Panc1 (cell line): Measurements from ENCODE around the gene ZMAT5.

ENCODE experiments used
- POLR2AphosphoS5 ChIP-seq: IDR thresholded peaks from 2 replicates; pipeline ENCODE4 v1.6.1; 2012; ENCODE audit warnings: mild to moderate bottlenecking, low read depth, low read length, moderate library complexity
- SIN3A ChIP-seq: IDR thresholded peaks from 2 replicates; pipeline ENCODE4 v1.6.1; 2012; ENCODE audit warnings: low read depth, mild to moderate bottlenecking, low read length, moderate library complexity, borderline replicate concordance; ENCODE audit not compliant: insufficient read depth
- TCF7L2 ChIP-seq: IDR thresholded peaks from 2 replicates; pipeline ENCODE4 v1.6.1; 2011; ENCODE audit warnings: mild to moderate bottlenecking, low read depth, low read length, inconsistent platforms
- TF ChIP-seq, protein P1 (sequence below): fragments of 450-650 bp; IDR thresholded peaks from 2 replicates; pipeline ENCODE4 v1.5.1; 2017; ENCODE audit warnings: mild to moderate bottlenecking
- TF ChIP-seq, protein P2 (sequence below), 2 experiments: IDR thresholded peaks; 2 replicates each; pipeline ENCODE4 v1.6.1; 2011 to 2012; ENCODE audit warnings: low read depth in 2 of 2, control low read depth in 1 of 2, low read length in 1 of 2, mild to moderate bottlenecking in 1 of 2, moderate library complexity in 1 of 2; ENCODE audit not compliant: insufficient read depth in 1 of 2

DNA sequence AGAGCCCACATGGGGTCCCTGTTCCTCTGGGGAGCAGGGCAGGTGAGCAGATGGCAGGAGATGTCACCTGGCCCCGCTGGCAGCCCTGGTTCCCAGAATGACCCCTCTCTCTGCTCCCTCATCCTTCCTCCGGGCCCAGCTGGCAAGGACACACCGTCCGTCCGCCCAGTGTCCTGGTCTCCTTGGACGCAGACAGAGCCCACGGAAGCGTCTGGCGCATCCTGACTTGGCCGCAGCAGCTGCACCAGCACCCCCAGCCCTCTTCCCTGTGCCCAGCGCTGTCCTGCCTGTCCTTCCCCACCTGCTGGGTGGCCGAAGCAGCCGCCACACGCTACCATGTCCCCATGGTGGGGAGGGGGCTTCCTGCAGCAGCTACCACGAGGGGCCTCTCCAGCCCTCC lies 56.6 kb downstream of the ZMAT5 start:
- TF ChIP-seq, protein P1, sequence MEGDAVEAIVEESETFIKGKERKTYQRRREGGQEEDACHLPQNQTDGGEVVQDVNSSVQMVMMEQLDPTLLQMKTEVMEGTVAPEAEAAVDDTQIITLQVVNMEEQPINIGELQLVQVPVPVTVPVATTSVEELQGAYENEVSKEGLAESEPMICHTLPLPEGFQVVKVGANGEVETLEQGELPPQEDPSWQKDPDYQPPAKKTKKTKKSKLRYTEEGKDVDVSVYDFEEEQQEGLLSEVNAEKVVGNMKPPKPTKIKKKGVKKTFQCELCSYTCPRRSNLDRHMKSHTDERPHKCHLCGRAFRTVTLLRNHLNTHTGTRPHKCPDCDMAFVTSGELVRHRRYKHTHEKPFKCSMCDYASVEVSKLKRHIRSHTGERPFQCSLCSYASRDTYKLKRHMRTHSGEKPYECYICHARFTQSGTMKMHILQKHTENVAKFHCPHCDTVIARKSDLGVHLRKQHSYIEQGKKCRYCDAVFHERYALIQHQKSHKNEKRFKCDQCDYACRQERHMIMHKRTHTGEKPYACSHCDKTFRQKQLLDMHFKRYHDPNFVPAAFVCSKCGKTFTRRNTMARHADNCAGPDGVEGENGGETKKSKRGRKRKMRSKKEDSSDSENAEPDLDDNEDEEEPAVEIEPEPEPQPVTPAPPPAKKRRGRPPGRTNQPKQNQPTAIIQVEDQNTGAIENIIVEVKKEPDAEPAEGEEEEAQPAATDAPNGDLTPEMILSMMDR: no peak
- TF ChIP-seq TCF7L2 (no peak), POLR2AphosphoS5 (no peak), SIN3A (no peak)
- TF ChIP-seq, protein P2, sequence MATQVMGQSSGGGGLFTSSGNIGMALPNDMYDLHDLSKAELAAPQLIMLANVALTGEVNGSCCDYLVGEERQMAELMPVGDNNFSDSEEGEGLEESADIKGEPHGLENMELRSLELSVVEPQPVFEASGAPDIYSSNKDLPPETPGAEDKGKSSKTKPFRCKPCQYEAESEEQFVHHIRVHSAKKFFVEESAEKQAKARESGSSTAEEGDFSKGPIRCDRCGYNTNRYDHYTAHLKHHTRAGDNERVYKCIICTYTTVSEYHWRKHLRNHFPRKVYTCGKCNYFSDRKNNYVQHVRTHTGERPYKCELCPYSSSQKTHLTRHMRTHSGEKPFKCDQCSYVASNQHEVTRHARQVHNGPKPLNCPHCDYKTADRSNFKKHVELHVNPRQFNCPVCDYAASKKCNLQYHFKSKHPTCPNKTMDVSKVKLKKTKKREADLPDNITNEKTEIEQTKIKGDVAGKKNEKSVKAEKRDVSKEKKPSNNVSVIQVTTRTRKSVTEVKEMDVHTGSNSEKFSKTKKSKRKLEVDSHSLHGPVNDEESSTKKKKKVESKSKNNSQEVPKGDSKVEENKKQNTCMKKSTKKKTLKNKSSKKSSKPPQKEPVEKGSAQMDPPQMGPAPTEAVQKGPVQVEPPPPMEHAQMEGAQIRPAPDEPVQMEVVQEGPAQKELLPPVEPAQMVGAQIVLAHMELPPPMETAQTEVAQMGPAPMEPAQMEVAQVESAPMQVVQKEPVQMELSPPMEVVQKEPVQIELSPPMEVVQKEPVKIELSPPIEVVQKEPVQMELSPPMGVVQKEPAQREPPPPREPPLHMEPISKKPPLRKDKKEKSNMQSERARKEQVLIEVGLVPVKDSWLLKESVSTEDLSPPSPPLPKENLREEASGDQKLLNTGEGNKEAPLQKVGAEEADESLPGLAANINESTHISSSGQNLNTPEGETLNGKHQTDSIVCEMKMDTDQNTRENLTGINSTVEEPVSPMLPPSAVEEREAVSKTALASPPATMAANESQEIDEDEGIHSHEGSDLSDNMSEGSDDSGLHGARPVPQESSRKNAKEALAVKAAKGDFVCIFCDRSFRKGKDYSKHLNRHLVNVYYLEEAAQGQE (IDR thresholded peaks at IDR 0.05; ENCODE audit: insufficient read depth in 1 of 2, low read depth in 2 of 2, low read length in 1 of 2): no peak
